Hematopoietic multipotent progenitor cell treated with erythropoietin and hydrocortisone succinate and interleukin-3 and kit ligand, for 15 days (in vitro differentiated cells): ENCODE data around the gene TEX264.
"Not testable (repeated sequence)": the region's sequence is repeated elsewhere in the genome, so short reads cannot be mapped to it uniquely, and the experiment has no call there.

ENCODE experiments used
- DNase-seq: peaks from one replicate; pipeline ENCODE4 v3.0.0-alpha.2; 2015; ENCODE audit warnings: low spot score

TEX264 gene

GRCh38 chr3:51715231-51715976 is 44.4 kb downstream of the TEX264 start:
- no peak for DNase-seq

GRCh38 chr3:51715977-51716294 is 44.9 kb downstream of the TEX264 start:
- no peak for DNase-seq

GRCh38 chr3:51716805-51717204 is 45.8 kb downstream of the TEX264 start:
- no peak for DNase-seq

- no peak for DNase-seq
These were observed 46.4 kb downstream of the TEX264 start for GRCh38 chr3:51717446-51717845.

GRCh38 chr3:51717947-51718346 is 46.9 kb downstream of the TEX264 start:
- DNase-seq = no peak

GRCh38 chr3:51718547-51719409 is 47.7 kb downstream of the TEX264 start:
- DNase-seq = peak; percentile 43

GRCh38 chr3:51719410-51720025 is 48.5 kb downstream of the TEX264 start:
- DNase-seq = no peak

- DNase-seq = no peak
These were observed 49.4 kb downstream of the TEX264 start for GRCh38 chr3:51720292-51721061.

GRCh38 chr3:51721062-51721745 is 50.2 kb downstream of the TEX264 start:
- no peak for DNase-seq

GRCh38 chr3:51722362-51722761 is 51.3 kb downstream of the TEX264 start:
- no peak for DNase-seq

GRCh38 chr3:51727500-51727899 is 56.4 kb downstream of the TEX264 start:
- no peak for DNase-seq

GRCh38 chr3:51729042-51729633 is 58.1 kb downstream of the TEX264 start:
- no peak for DNase-seq

GRCh38 chr3:51733859-51734571 is 63.0 kb downstream of the TEX264 start:
- no peak for DNase-seq

- no peak for DNase-seq
These were observed 63.5 kb downstream of the TEX264 start for GRCh38 chr3:51734572-51734907.

- no peak for DNase-seq
These were observed 64.0 kb downstream of the TEX264 start for GRCh38 chr3:51735039-51735438.

GRCh38 chr3:51735950-51736349 is 64.9 kb downstream of the TEX264 start:
- DNase-seq = no peak

- DNase-seq = no peak
These were observed 68.1 kb downstream of the TEX264 start for GRCh38 chr3:51739110-51739509.

GRCh38 chr3:51742320-51742719 is 71.3 kb downstream of the TEX264 start:
- DNase-seq = not testable (repeated sequence)

- not testable (repeated sequence) for DNase-seq
These were observed 71.9 kb downstream of the TEX264 start for GRCh38 chr3:51742978-51743377.

- DNase-seq = no peak
These were observed 76.8 kb downstream of the TEX264 start for GRCh38 chr3:51747840-51748239.

GRCh38 chr3:51748327-51748726 is 77.3 kb downstream of the TEX264 start:
- no peak for DNase-seq
